DND-41 (cell line): ENCODE data around the gene ARSJ.

Source experiments
- ATAC-seq: fragments of 200-7000 bp; cut with Tn5 transposase; 3 replicates; pipeline ENCODE4 v1.9.1; 2021; ENCODE audit warnings: low read depth; ENCODE audit not compliant: insufficient read depth
- DNase-seq: peaks from one replicate; pipeline ENCODE4 v3.0.0-alpha.2; 2020
- H2AFZ ChIP-seq: 2 replicates; pipeline ENCODE4 v1.6.0; 2012; ENCODE audit warnings: low read depth, low read length
- H3K27ac ChIP-seq: 2 replicates; pipeline ENCODE4 v1.5.1; 2012; ENCODE audit warnings: low read length, inconsistent platforms
- H3K27me3 ChIP-seq: fragments of 200-600 bp; sonication (generic); 2 replicates; pipeline ENCODE4 v1.6.0; 2012; ENCODE audit warnings: low read length, mild to moderate bottlenecking, inconsistent platforms; ENCODE audit not compliant: insufficient read depth, poor library complexity
- H3K36me3 ChIP-seq: 2 replicates; pipeline ENCODE4 v1.5.1; 2012; ENCODE audit warnings: low read length, inconsistent platforms; ENCODE audit not compliant: insufficient read depth
- H3K4me1 ChIP-seq: 2 replicates; pipeline ENCODE4 v1.5.1; 2012; ENCODE audit warnings: mild to moderate bottlenecking, low read length; ENCODE audit not compliant: insufficient read depth
- H3K4me2 ChIP-seq: 2 replicates; pipeline ENCODE4 v1.6.0; 2012; ENCODE audit warnings: mild to moderate bottlenecking, moderate library complexity, low read length, inconsistent platforms; ENCODE audit not compliant: insufficient read depth
- H3K4me3 ChIP-seq, 2 experiments: fragments of 200-600 bp in 1 of 2; shearing (Covaris generic) in 1 of 2; 2 replicates each; pipeline ENCODE4 v1.5.1; 2012 to 2016; ENCODE audit warnings: inconsistent platforms in 2 of 2, low read length in 2 of 2, mild to moderate bottlenecking in 2 of 2, low read depth in 1 of 2, moderate library complexity in 1 of 2
- H3K79me2 ChIP-seq: 2 replicates; pipeline ENCODE4 v1.6.0; 2012; ENCODE audit warnings: low read length, inconsistent platforms; ENCODE audit not compliant: insufficient read depth
- H3K9ac ChIP-seq: 2 replicates; pipeline ENCODE4 v1.6.0; 2012; ENCODE audit warnings: low read depth, mild to moderate bottlenecking, inconsistent platforms, low read length, moderate library complexity
- H3K9me3 ChIP-seq: 2 replicates; pipeline ENCODE4 v1.5.1; 2012; ENCODE audit warnings: low read length, moderate library complexity, mild to moderate bottlenecking, inconsistent platforms; ENCODE audit not compliant: insufficient read depth, severe bottlenecking
- H4K20me1 ChIP-seq: 2 replicates; pipeline ENCODE4 v1.6.0; 2012; ENCODE audit warnings: low read length; ENCODE audit not compliant: insufficient read depth
- EZH2 ChIP-seq: IDR thresholded peaks from 3 replicates; pipeline ENCODE4 v1.6.1; 2012; ENCODE audit warnings: borderline replicate concordance, low read depth, mild to moderate bottlenecking, moderate library complexity, low read length, inconsistent platforms; ENCODE audit not compliant: severe bottlenecking
- TF ChIP-seq, protein P1 (sequence below): IDR thresholded peaks from 2 replicates; pipeline ENCODE4 v1.5.1; 2012; ENCODE audit warnings: borderline replicate concordance, low read length, moderate library complexity, mild to moderate bottlenecking; ENCODE audit not compliant: poor library complexity, severe bottlenecking; ENCODE audit errors: extremely low read depth

ARSJ gene

DNA sequence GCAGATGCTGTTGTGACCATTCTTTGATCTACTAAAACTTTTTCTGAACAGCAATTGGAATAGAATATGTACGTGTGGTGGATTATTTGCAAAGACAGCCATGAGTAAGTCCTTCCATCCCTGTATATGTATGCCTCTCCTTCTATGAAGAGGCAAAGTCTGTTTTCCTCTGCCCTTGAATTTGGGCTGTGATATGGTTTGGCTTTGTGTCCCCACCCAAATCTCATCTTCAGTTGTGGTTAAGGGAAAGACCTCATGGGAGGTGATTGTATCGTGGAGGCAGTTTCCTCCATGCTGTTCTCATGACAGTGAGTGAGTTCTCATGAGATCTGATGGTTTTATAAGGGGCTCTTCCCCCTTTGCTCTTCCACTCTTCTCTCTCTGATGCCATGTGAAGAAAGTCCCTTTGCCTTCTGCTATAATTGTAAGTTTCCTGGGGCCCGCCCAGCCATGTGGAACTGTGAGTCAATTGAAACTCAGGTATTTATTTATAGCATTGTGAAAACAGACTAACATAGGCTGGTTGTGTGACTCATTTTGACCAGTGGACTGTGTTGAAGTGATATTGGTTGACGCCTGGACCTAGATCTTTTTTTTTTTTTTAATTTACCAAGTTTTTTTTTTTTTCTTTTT lies 109.6 kb downstream of the ARSJ start:
- Histone ChIP-seq H3K27ac (no peak overlapping the region), H4K20me1 (no peaks in the 10 kb centered on the region), H3K4me2 (no peak overlapping the region), H2AFZ (no peak overlapping the region), H3K4me1 (no peaks in the 10 kb centered on the region), H3K9ac (no peak overlapping the region), H3K79me2 (no peaks in the 10 kb centered on the region), H3K4me3 (no peak overlapping the region), H3K9me3 (no peaks in the 10 kb centered on the region), H3K36me3 (no peaks in the 10 kb centered on the region), H3K27me3 (no peaks in the 10 kb centered on the region)
- TF ChIP-seq EZH2, result no peak
- TF ChIP-seq, protein P1, sequence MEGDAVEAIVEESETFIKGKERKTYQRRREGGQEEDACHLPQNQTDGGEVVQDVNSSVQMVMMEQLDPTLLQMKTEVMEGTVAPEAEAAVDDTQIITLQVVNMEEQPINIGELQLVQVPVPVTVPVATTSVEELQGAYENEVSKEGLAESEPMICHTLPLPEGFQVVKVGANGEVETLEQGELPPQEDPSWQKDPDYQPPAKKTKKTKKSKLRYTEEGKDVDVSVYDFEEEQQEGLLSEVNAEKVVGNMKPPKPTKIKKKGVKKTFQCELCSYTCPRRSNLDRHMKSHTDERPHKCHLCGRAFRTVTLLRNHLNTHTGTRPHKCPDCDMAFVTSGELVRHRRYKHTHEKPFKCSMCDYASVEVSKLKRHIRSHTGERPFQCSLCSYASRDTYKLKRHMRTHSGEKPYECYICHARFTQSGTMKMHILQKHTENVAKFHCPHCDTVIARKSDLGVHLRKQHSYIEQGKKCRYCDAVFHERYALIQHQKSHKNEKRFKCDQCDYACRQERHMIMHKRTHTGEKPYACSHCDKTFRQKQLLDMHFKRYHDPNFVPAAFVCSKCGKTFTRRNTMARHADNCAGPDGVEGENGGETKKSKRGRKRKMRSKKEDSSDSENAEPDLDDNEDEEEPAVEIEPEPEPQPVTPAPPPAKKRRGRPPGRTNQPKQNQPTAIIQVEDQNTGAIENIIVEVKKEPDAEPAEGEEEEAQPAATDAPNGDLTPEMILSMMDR, result no peak
- DNase-seq (no peak), ATAC-seq (no peak)

DNA sequence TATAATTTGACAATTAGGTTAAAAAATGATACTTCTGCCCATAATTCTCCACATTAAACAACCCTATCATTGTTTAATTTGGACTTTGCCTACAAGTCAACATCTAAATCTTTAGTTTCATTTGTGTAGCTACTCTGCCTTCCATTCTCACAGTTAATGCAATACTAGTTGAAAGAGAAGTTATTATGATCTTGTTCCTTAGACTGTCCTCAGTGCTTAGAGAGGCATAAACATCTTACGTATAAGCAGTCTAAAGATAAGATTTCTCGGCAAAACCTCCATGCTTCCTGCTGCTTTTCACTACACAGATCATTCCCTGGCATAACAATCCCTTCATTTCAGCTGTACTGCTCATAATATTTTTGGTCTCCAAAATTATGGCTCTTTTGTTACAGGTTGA lies 112.8 kb downstream of the ARSJ start:
- TF ChIP-seq, protein P1, result no peak
- TF ChIP-seq EZH2, result no peak
- no peaks in the 10 kb centered on the region for H3K79me2 ChIP-seq

DNA sequence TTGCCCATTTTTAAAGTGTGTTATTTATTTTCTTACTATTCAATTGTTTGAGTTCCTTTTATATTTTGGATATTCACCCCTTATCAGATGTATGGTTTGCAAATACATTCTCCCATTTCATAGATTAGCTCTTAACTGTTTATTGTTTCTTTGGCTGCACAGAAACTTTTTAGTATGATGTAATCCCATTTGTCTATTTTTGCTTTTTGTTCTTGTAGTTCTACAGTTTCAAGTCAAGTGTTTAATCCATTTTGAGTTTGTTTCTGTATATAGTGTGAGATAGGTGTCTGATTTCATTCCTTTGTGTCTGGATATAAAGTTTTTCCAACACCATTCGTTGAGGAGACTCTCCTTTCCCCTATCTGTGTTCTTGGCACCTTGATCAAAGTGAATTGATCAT lies 120.5 kb downstream of the ARSJ start:
- H3K9ac ChIP-seq, result no peak overlapping the region
- no peaks in the 10 kb centered on the region for H3K79me2 ChIP-seq
- H2AFZ ChIP-seq, result no peak overlapping the region
- H3K4me2 ChIP-seq, result no peak overlapping the region
- ATAC-seq, result no peak
- H3K4me1 ChIP-seq, result no peaks in the 10 kb centered on the region
- no peaks in the 10 kb centered on the region for H3K36me3 ChIP-seq
- H3K9me3 ChIP-seq, result no peaks in the 10 kb centered on the region
- no peaks in the 10 kb centered on the region for H4K20me1 ChIP-seq
- no peak overlapping the region for H3K4me3 ChIP-seq
- no peak for DNase-seq
- no peaks in the 10 kb centered on the region for H3K27me3 ChIP-seq
- no peak overlapping the region for H3K27ac ChIP-seq
- TF ChIP-seq, protein P1, result no peak
- no peak for TF ChIP-seq EZH2

More for the DNA sequence above, 112.8 kb downstream of the ARSJ start:
- no peak for DNase-seq
- no peaks in the 10 kb centered on the region for H3K4me1 ChIP-seq
- no peaks in the 10 kb centered on the region for H4K20me1 ChIP-seq
- no peak overlapping the region for H3K4me2 ChIP-seq
- H2AFZ ChIP-seq, result no peak overlapping the region
- no peaks in the 10 kb centered on the region for H3K27me3 ChIP-seq
- no peak overlapping the region for H3K9ac ChIP-seq
- H3K27ac ChIP-seq, result no peak overlapping the region
- no peaks in the 10 kb centered on the region for H3K9me3 ChIP-seq
- no peak overlapping the region for H3K4me3 ChIP-seq
- no peaks in the 10 kb centered on the region for H3K36me3 ChIP-seq
- ATAC-seq, result no peak
